MCF 10A (cell line): Measurements from ENCODE around the gene TMEM190. TPM values are rescaled to one million over a fixed set of nuclear protein-coding genes. Genes with fewer than 3 reads are reported as not detected.

Experiments used
- BruUV-seq: library from RNA; stranded (reverse); fragments of 400-500 nt; replicated peaks from 2 replicates; lab custom pipeline; 2021; lab: Mats Ljungman, UMichigan
- CTCF ChIA-PET: fragments of 300-600 bp; sonication (Branson Sonifier 250); formaldehyde crosslinking; extraction: SDS; loops from one replicate; lab custom pipeline; 2021; ENCODE audit warnings: antibody characterized with exemption, inconsistent platforms; lab: Yijun Ruan, JAX
- POLR2A ChIA-PET: fragments of 300-600, 350-650 bp; sonication (Branson Sonifier 250); formaldehyde crosslinking; extraction: SDS; loops from one replicate; lab custom pipeline; 2020; ENCODE audit warnings: antibody characterized with exemption, inconsistent platforms; lab: Yijun Ruan, JAX
- DNase-seq: peaks from one replicate; pipeline ENCODE4 v3.0.0-alpha.2; 2018; ENCODE audit not compliant: unreplicated experiment
- H3K27ac Mint-ChIP-seq: one replicate; pipeline ENCODE4 v1.8.0; 2022; ENCODE audit warnings: mild to moderate bottlenecking, low read depth, mixed read lengths; ENCODE audit not compliant: unreplicated experiment
- H3K27me3 Mint-ChIP-seq: one replicate; pipeline ENCODE4 v1.8.0; 2022; ENCODE audit warnings: mixed read lengths; ENCODE audit not compliant: insufficient read depth, unreplicated experiment
- H3K36me3 Mint-ChIP-seq: one replicate; pipeline ENCODE4 v1.8.0; 2022; ENCODE audit warnings: mild to moderate bottlenecking, moderate library complexity, mixed read lengths; ENCODE audit not compliant: insufficient read depth, unreplicated experiment
- H3K4me1 Mint-ChIP-seq: one replicate; pipeline ENCODE4 v1.8.0; 2022; ENCODE audit warnings: mixed read lengths; ENCODE audit not compliant: insufficient read depth, unreplicated experiment
- H3K4me3 Mint-ChIP-seq: one replicate; pipeline ENCODE4 v1.8.0; 2022; ENCODE audit warnings: mild to moderate bottlenecking, moderate library complexity, mixed read lengths; ENCODE audit not compliant: unreplicated experiment
- H3K9me3 Mint-ChIP-seq: one replicate; pipeline ENCODE4 v1.8.0; 2022; ENCODE audit warnings: mixed read lengths; ENCODE audit not compliant: unreplicated experiment
- intact Hi-C: fragments of 100-400 bp; cut with micrococcal nuclease; formaldehyde crosslinking; loops from 2 replicates; pipeline ENCODE4 v1.14.1; 2022
- total RNA-seq: library from RNA; stranded (reverse); gene quantifications from 2 replicates; pipeline ENCODE4 v1.2.3, GENCODE V29; 2022
- TF ChIP-seq, protein P1 (sequence below): fragments of 200-600 bp; IDR thresholded peaks from one replicate; pipeline ENCODE4 v1.8.0; 2022; ENCODE audit warnings: antibody characterized with exemption, mild to moderate bottlenecking; ENCODE audit not compliant: unreplicated experiment

TMEM190 gene
- total RNA-seq, 1 experiment from 2014 or later = 0.58 TPM

- intact Hi-C loops = no loop called here
- TF ChIP-seq, protein P1, sequence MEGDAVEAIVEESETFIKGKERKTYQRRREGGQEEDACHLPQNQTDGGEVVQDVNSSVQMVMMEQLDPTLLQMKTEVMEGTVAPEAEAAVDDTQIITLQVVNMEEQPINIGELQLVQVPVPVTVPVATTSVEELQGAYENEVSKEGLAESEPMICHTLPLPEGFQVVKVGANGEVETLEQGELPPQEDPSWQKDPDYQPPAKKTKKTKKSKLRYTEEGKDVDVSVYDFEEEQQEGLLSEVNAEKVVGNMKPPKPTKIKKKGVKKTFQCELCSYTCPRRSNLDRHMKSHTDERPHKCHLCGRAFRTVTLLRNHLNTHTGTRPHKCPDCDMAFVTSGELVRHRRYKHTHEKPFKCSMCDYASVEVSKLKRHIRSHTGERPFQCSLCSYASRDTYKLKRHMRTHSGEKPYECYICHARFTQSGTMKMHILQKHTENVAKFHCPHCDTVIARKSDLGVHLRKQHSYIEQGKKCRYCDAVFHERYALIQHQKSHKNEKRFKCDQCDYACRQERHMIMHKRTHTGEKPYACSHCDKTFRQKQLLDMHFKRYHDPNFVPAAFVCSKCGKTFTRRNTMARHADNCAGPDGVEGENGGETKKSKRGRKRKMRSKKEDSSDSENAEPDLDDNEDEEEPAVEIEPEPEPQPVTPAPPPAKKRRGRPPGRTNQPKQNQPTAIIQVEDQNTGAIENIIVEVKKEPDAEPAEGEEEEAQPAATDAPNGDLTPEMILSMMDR = no peak
- Mint-ChIP-seq H3K4me1 (no peaks in the 10 kb centered on the region), H3K27me3 (peaks cover 5% of the 10 kb centered on the region), H3K4me3 (no peak overlapping the region), H3K27ac (no peak overlapping the region), H3K9me3 (no peaks in the 10 kb centered on the region), H3K36me3 (no peaks in the 10 kb centered on the region)
- no TSS peak for BruUV-seq
- POLR2A ChIA-PET = interaction anchor here (1.0 to 1.2 kb wide), 3 partner anchors 9 to 25 kb away, joined by 3 to 6 read pairs (median 3); no protein-coding TSS in a partner anchor
- CTCF ChIA-PET = no interaction called here
- no peak for DNase-seq
Observed at GRCh38 chr19:55362174-55362989, 14.2 kb upstream of the TMEM190 start.

GRCh38 chr19:55362990-55363716, 13.5 kb upstream of the TMEM190 start, which contains the start of gene GARIN5B:
Gene GARIN5B (minus strand): TSS chr19:55363260. CDS start chr19:55363066, 194 bp downstream.
- H3K27ac Mint-ChIP-seq = no peak within 1 kb of the TSS
- POLR2A ChIA-PET = interaction anchor here (0.6 to 0.9 kb wide), 2 partner anchors 15 to 24 kb away, joined by 3 to 4 read pairs; partner anchors contain the start of gene KMT5C

GRCh38 chr19:55365245-55365644, 11.4 kb upstream of the TMEM190 start:
- Mint-ChIP-seq H3K4me3 (no peak overlapping the region), H3K9me3 (no peaks in the 10 kb centered on the region), H3K36me3 (peaks cover 6% of the 10 kb centered on the region), H3K27ac (no peak overlapping the region), H3K27me3 (peaks cover 4% of the 10 kb centered on the region), H3K4me1 (peaks cover 6% of the 10 kb centered on the region)
- TF ChIP-seq, protein P1 = no peak
- no TSS peak for BruUV-seq
- ChIA-PET CTCF (interaction anchor here (1.4 kb wide), 1 partner anchor 17 kb away, joined by 5 read pairs; no protein-coding TSS in a partner anchor), POLR2A (no interaction called here)
- DNase-seq = no peak
- intact Hi-C loops = no loop called here

More at GRCh38 chr19:55362990-55363716, 13.5 kb upstream of the TMEM190 start, which contains the start of gene GARIN5B:
- Mint-ChIP-seq H3K36me3 (no peaks in the 10 kb centered on the region), H3K27me3 (no peaks in the 10 kb centered on the region), H3K4me3 (no peak within 1 kb of the TSS), H3K9me3 (no peaks in the 10 kb centered on the region), H3K4me1 (no peaks in the 10 kb centered on the region)
- DNase-seq = no peak
- TF ChIP-seq, protein P1 = no peak
- intact Hi-C loops = no loop called here
- CTCF ChIA-PET = no interaction called here
- BruUV-seq = no TSS peak
